HepG2 (cell line): ENCODE data around the gene MAPK1. TPM values are rescaled to one million over a fixed set of nuclear protein-coding genes. Genes with fewer than 3 reads are reported as not detected.
A peak's percentile ranks its signal among the peaks of the same experiment; 100 is the strongest.

Experiments
- ATAC-seq: fragments of 200-7000 bp; cut with Tn5 transposase; 3 replicates; pipeline ENCODE4 v1.9.1; 2020; ENCODE audit warnings: mild to moderate bottlenecking, moderate library complexity
- BruUV-seq: library from RNA; stranded (reverse); fragments of 400-500 nt; replicated peaks from 2 replicates; lab custom pipeline; 2021; lab: Mats Ljungman, UMichigan
- CTCF ChIA-PET: fragments of 300-600 bp; formaldehyde crosslinking; extraction: SDS; loops from one replicate; lab custom pipeline; 2021; ENCODE audit warnings: low total read pairs, inconsistent platforms, low intra/inter-chr PET ratio; lab: Yijun Ruan, JAX
- POLR2A ChIA-PET: fragments of 350-600 bp; sonication (Branson Sonifier 250); formaldehyde crosslinking; loops from one replicate; lab custom pipeline; 2020; ENCODE audit warnings: antibody characterized with exemption, inconsistent platforms; lab: Yijun Ruan, JAX
- DNase-seq: peaks from one replicate; pipeline ENCODE4 v3.0.0-alpha.2; 2015; ENCODE audit warnings: low spot score
- FAIRE-seq: peaks from 3 replicates; lab custom pipeline; 2011; peaks lifted over from hg19 to GRCh38; lab: Jason Lieb, UNC
- H2AFZ ChIP-seq: one replicate; pipeline ENCODE4 v1.6.1; 2011; ENCODE audit warnings: low read length, inconsistent platforms
- H3K27ac ChIP-seq: fragments of 300-600 bp; 3 replicates; pipeline ENCODE4 v1.8.0; 2011; ENCODE audit warnings: mixed run types, mild to moderate bottlenecking, mixed read lengths, low read length, inconsistent platforms; ENCODE audit not compliant: insufficient read depth; ENCODE audit errors: extremely low read length
- H3K27me3 ChIP-seq, 2 experiments: fragments of 200-600 bp in 1 of 2; 2 replicates in 1 of 2; 3 replicates in 1 of 2; pipeline versions ENCODE4 v1.6.0 to v1.8.0; 2011; ENCODE audit warnings: low read length in 2 of 2, mild to moderate bottlenecking in 2 of 2, moderate library complexity in 2 of 2, inconsistent platforms in 1 of 2; ENCODE audit not compliant: insufficient read depth in 2 of 2, control insufficient read depth in 1 of 2
- H3K36me3 ChIP-seq, 2 experiments: fragments of 200-600 bp in 1 of 2; replicated peaks in 1 of 2; 2 replicates in 1 of 2; 3 replicates in 1 of 2; pipeline versions ENCODE4 v1.5.1 to v1.8.0; 2011; ENCODE audit warnings: low read length in 2 of 2, inconsistent platforms in 1 of 2; ENCODE audit not compliant: insufficient read depth in 2 of 2, control insufficient read depth in 1 of 2
- H3K4me1 ChIP-seq: 2 replicates; pipeline ENCODE4 v1.5.1; 2012; ENCODE audit warnings: low read length, inconsistent platforms; ENCODE audit not compliant: insufficient read depth
- H3K4me2 ChIP-seq: 2 replicates; pipeline ENCODE4 v1.6.0; 2011; ENCODE audit warnings: low read depth, low read length, inconsistent platforms
- H3K4me3 ChIP-seq, 3 experiments: fragments of 200-600 bp in 1 of 3; sonication (generic), shearing (Covaris generic) in 1 of 3; replicated peaks in 1 of 3; 2 replicates each; pipeline ENCODE4 v1.5.1; 2011 to 2016; ENCODE audit warnings: low read length in 3 of 3, inconsistent platforms in 2 of 3, low read depth in 2 of 3, mild to moderate bottlenecking in 2 of 3, control low read depth in 1 of 3, mixed read lengths in 1 of 3; ENCODE audit not compliant: insufficient read depth in 1 of 3
- H3K79me2 ChIP-seq: one replicate; pipeline ENCODE4 v1.6.1; 2011; ENCODE audit warnings: low read length, inconsistent platforms; ENCODE audit not compliant: insufficient read depth
- H3K9ac ChIP-seq: 2 replicates; pipeline ENCODE4 v1.6.0; 2011; ENCODE audit warnings: mild to moderate bottlenecking, low read depth, low read length, inconsistent platforms; ENCODE audit not compliant: insufficient read depth
- H3K9me3 ChIP-seq: 2 replicates; pipeline ENCODE4 v1.5.1; 2012; ENCODE audit warnings: mild to moderate bottlenecking, low read length
- H4K20me1 ChIP-seq: 2 replicates; pipeline ENCODE4 v1.6.0; 2011; ENCODE audit warnings: inconsistent platforms, mild to moderate bottlenecking, low read length, moderate library complexity; ENCODE audit not compliant: insufficient read depth
- BORCS8-MEF2B ChIP-seq: sonication (generic); formaldehyde crosslinking; IDR thresholded peaks from 2 replicates; pipeline ENCODE4 v1.8.0; 2022; ENCODE audit warnings: mild to moderate bottlenecking, missing genetic modification reagents
- E2F5 ChIP-seq: sonication (generic); formaldehyde crosslinking; conservative IDR thresholded peaks from 2 replicates; pipeline ENCODE4 v1.4.0; 2020; ENCODE audit warnings: missing genetic modification reagents
- HNRNPUL1 ChIP-seq: fragments of 200-400 bp; formaldehyde crosslinking; IDR thresholded peaks from 2 replicates; pipeline ENCODE4 v1.6.1; 2017; ENCODE audit warnings: low read depth, mild to moderate bottlenecking, low read length, moderate library complexity
- KLF16 ChIP-seq, 2 experiments: sonication (generic) in 1 of 2; formaldehyde crosslinking in 1 of 2; IDR thresholded peaks; 2 replicates each; pipeline versions ENCODE4 v1.6.1 to v1.8.0; 2016 to 2023; ENCODE audit warnings: missing genetic modification reagents in 2 of 2, missing compliant biosample characterization in 1 of 2
- NFATC3 ChIP-seq: sonication (generic); formaldehyde crosslinking; IDR thresholded peaks from 2 replicates; pipeline ENCODE4 v1.5.1; 2020; ENCODE audit warnings: mild to moderate bottlenecking, missing genetic modification reagents
- PAX8 ChIP-seq: sonication (generic); formaldehyde crosslinking; IDR thresholded peaks from 2 replicates; pipeline ENCODE4 v1.8.0; 2022; ENCODE audit warnings: mild to moderate bottlenecking, missing genetic modification reagents, borderline replicate concordance
- SALL2 ChIP-seq: sonication (generic); formaldehyde crosslinking; IDR thresholded peaks from 2 replicates; pipeline ENCODE4 v1.8.1; 2023; ENCODE audit warnings: mild to moderate bottlenecking, missing genetic modification reagents, inconsistent platforms
- SCMH1 ChIP-seq: sonication (generic); formaldehyde crosslinking; IDR thresholded peaks from 2 replicates; pipeline ENCODE4 v1.9.0; 2021; ENCODE audit warnings: missing genetic modification reagents, mild to moderate bottlenecking, borderline replicate concordance
- TERF1 ChIP-seq: sonication (generic); formaldehyde crosslinking; IDR thresholded peaks from 2 replicates; pipeline ENCODE4 v1.8.0; 2022; ENCODE audit warnings: mild to moderate bottlenecking, missing genetic modification reagents, moderate library complexity
- ZFP1 ChIP-seq: IDR thresholded peaks from 2 replicates; pipeline ENCODE4 v1.6.1; 2016
- ZNF34 ChIP-seq: sonication (generic); formaldehyde crosslinking; IDR thresholded peaks from 2 replicates; pipeline ENCODE4 v1.4.0; 2020; ENCODE audit warnings: mild to moderate bottlenecking, missing genetic modification reagents, borderline replicate concordance
- ZNF343 ChIP-seq: sonication (generic); formaldehyde crosslinking; IDR thresholded peaks from 2 replicates; pipeline ENCODE4 v1.4.0; 2020; ENCODE audit warnings: mild to moderate bottlenecking, missing genetic modification reagents
- ZNF431 ChIP-seq: sonication (generic); formaldehyde crosslinking; IDR thresholded peaks from 2 replicates; pipeline ENCODE4 v1.9.0; 2022; ENCODE audit warnings: missing genetic modification reagents, low read depth, mild to moderate bottlenecking, borderline replicate concordance
- ZNF740 ChIP-seq: sonication (generic); formaldehyde crosslinking; IDR thresholded peaks from 2 replicates; pipeline ENCODE4 v1.4.0; 2020; ENCODE audit warnings: missing genetic modification reagents
- ZNF788 ChIP-seq: sonication (generic); formaldehyde crosslinking; IDR thresholded peaks from 2 replicates; pipeline ENCODE4 v1.5.0; 2020; ENCODE audit warnings: mild to moderate bottlenecking, missing genetic modification reagents, borderline replicate concordance
- ZNF800 ChIP-seq: sonication (generic); formaldehyde crosslinking; IDR thresholded peaks from 2 replicates; pipeline ENCODE4 v1.4.0; 2020; ENCODE audit warnings: missing genetic modification reagents
- WGBS: methylation state at CpG from one replicate; pipeline ENCODE4 v1.1.6; 2017; ENCODE audit warnings: low lambda C conversion rate; 5-methylcytosine and 5-hydroxymethylcytosine counted together
- in situ Hi-C: cut with HindIII; loops from 2 replicates; pipeline ENCODE4 v1.10.0; 2017; ENCODE audit warnings: low pct_unique_long_range_greater_than_20kb; ENCODE audit not compliant: extremely low pct_ligation_motif_present
- intact Hi-C: fragments of 100-400 bp; cut with micrococcal nuclease; formaldehyde crosslinking; loops from one replicate; pipeline ENCODE4 v1.10.0; 2022; ENCODE audit not compliant: unreplicated experiment
- polyA plus RNA-seq, 8 experiments: library from polyadenylated mRNA; depleted of rRNA in 3 of 8; stranded (reverse) in 7 of 8; unstranded in 1 of 8; fragments of >200 nt; fragmentation: Illumina TruSeq in 4 of 8; extraction: Trizol in 4 of 8; gene quantifications; 2 replicates each; pipeline versions ENCODE4 v1.2.1 to v1.2.3, GENCODE V29; 2011 to 2016; ENCODE audit warnings: low read depth in 4 of 8, missing spikeins in 1 of 8, mixed read lengths in 1 of 8; ENCODE audit not compliant: insufficient read depth in 1 of 8
- total RNA-seq, 5 experiments: library from RNA; depleted of rRNA; stranded (reverse); fragments of >200 nt; fragmentation: Illumina TruSeq; extraction: Trizol; gene quantifications; 2 replicates each; pipeline ENCODE4 v1.2.3, GENCODE V29; 2016; ENCODE audit warnings: low read depth in 1 of 5

Gene MAPK1
- total and polyA plus RNA-seq, 2 of the 13 experiments (the other 11 are each of a cell fraction or from before 2014, with no cell fraction given), result 107 to 114 TPM

GRCh38 chr22:21791635-21792625 lies 75.5 kb downstream of the MAPK1 start:
- ATAC-seq (no peak), FAIRE-seq (no peak), DNase-seq (no peak)
- no peaks in the 10 kb centered on the region for H3K9me3 ChIP-seq
- H4K20me1 ChIP-seq, result no peaks in the 10 kb centered on the region
- BruUV-seq, result TSS peak; percentile 28
- H3K4me2 ChIP-seq, result no peak overlapping the region
- no peaks in the 10 kb centered on the region for H3K27me3 ChIP-seq
- H3K9ac ChIP-seq, result no peak overlapping the region
- WGBS, result 97% methylated on average over 11 of the region's 11 CpGs
- no peaks in the 10 kb centered on the region for H3K4me1 ChIP-seq
- no peak overlapping the region for H2AFZ ChIP-seq
- H3K27ac ChIP-seq, result no peak overlapping the region
- ChIA-PET POLR2A (no interaction called here), CTCF (no interaction called here)
- H3K36me3 ChIP-seq, result peaks cover 8 to 59% of the 10 kb centered on the region in 2 experiments
- no peaks in the 10 kb centered on the region for H3K79me2 ChIP-seq
- intact Hi-C loops (no loop called here), in situ Hi-C loops (loop anchor here (10.0 kb wide), 1 partner anchor 63 kb away; no protein-coding TSS in a partner anchor)
- no peak for TF ChIP-seq ZNF34 (CRISPR knock-in tag)
- no peak for TF ChIP-seq ZNF740 (CRISPR knock-in tag)
- no peak for TF ChIP-seq SCMH1 (CRISPR knock-in tag)
- no peak for TF ChIP-seq ZNF431 (CRISPR knock-in tag)
- no peak for TF ChIP-seq NFATC3 (CRISPR knock-in tag)
- TF ChIP-seq E2F5, result no peak
- no peak for TF ChIP-seq TERF1 (CRISPR knock-in tag)
- no peak for TF ChIP-seq ZNF343 (CRISPR knock-in tag)
- TF ChIP-seq ZNF788 (CRISPR knock-in tag), result no peak
- no peak for TF ChIP-seq PAX8 (CRISPR knock-in tag)
- TF ChIP-seq SALL2 (CRISPR knock-in tag), result no peak
- TF ChIP-seq ZFP1 (CRISPR knock-in tag), result no peak
- TF ChIP-seq BORCS8-MEF2B (CRISPR knock-in tag), result no peak
- no peak for TF ChIP-seq KLF16 (CRISPR knock-in tag; IDR thresholded peaks at IDR 0.05)
- no peak for TF ChIP-seq HNRNPUL1
- no peak for TF ChIP-seq ZNF800 (CRISPR knock-in tag)
- H3K4me3 ChIP-seq, result no peak overlapping the region
